Measurements from ENCODE around the gene IGFBP2.

GRCh38 chr2:216692636-216693413 lies 59.6 kb downstream of the IGFBP2 start:
- TF ChIP-seq CTCF (IDR thresholded peaks at IDR 0.05; ENCODE audit: low read depth, low read length, missing input control) (no peak), JUND (IDR thresholded peaks at IDR 0.05) (no peak)
